ENCODE data around the gene CD109.

DNA sequence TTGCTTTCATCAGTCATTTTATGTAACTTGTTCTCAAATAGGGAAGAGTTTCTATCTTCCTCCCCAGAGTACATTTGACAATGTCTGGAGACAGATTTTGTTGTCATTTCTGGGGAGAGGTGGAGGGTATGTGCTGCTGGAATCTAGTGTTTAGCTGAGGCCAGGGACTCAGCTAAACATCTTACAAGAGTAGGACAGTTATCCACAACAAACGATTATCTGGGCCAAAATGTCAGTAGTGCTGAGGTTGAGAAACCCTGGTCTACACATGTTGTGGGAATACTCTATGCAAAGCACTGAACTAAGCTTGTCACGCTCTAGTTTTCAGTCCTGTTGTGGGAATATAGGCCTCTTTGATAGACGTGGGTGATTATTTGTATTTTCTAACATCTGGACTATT, 171.4 kb downstream of the CD109 start:
- no peak for TF ChIP-seq POLR2A (IDR thresholded peaks at IDR 0.05)
- TF ChIP-seq CTCF (IDR thresholded peaks at IDR 0.05), result no peak
- no peak for TF ChIP-seq POLR2AphosphoS5 (IDR thresholded peaks at IDR 0.05)
